HG03064 (cell line): ENCODE results near the gene NBEAL2.

Experiments used
- ATAC-seq: cut with Tn5 transposase; IDR thresholded peaks from one replicate; pipeline ENCODE4 v1.9.1; 2021; ENCODE audit warnings: low read depth; ENCODE audit not compliant: unreplicated experiment

Gene NBEAL2

DNA sequence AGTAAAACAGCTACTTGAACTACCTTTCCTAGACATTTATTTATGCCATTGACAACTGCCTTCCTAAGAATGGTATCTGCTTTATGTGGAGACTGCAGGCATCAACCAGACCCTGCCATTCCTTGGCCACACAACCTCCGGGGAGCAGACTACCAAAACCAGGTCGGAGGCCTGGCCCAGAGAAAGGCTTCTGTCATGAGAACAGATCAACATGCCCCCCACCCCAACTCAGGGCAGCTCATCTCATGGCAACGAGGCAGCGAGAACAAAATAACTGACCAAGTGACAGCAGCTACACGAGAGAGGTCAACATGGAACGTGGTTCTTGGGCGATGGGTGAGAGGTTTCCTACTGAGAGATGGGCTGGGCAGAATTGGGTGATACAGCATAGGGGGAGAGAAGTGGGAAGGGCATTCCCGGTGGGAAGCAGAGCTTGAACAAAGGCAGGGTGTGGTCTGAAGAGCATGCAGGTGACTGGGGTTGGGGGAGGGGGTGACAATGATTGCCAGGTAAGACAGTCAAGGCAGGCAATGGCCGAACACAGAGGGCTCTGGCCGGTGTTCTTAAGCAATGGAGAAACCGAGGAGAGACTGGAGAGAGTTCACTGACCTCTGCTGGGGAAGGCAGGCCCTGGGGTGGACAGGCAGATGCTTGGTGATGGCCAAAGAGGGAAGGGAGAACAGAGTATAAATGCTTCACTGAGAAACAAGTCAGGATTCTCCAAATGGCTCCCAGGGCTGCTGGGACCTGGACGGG, 36.8 kb upstream of the NBEAL2 start:
- no peak for ATAC-seq

DNA sequence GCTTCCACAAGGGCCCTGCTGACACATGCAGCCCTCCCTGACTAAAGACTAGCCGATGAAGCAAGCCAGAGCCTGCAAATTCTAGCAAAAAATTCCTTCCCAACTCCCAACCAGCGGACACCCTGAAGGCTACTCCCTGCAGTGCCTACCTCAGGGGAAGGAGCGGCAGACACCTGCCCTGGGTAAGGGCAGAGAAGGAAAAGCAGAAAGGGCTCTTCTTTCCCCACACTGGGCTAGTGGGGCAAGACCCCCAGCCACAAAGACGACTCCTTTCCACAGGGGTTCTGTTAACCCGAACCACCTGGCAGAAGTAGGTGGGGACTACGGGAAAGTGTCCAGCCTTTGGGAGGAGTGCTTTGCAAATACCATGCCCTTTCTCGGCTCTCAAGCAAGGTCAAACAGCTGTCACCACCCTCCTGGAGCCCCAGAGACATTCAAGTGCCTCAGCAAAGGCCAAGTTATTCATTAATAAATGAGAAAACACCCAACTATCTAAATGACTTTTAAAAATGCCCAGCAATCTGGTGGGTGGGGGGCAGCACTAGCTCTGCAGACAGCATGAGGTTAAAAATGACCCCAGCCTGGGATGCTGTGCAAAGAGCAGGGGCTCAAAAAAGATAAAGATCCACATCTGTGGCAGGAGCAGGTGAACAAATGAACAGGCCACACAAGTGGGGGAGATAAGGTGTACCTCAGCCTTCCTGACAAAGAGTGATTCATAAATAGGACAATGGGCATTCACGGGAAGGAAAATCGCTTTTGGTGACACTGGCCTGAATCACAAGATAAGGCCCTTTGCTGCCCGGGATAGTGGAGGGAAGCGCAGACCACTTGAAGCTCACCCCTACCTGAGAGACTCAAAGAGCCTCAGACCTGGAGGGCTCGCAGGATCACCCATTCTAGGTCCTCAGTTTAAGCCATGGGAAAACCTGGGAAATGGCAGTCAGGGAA, 36.0 kb upstream of the NBEAL2 start:
- ATAC-seq, result no peak

DNA sequence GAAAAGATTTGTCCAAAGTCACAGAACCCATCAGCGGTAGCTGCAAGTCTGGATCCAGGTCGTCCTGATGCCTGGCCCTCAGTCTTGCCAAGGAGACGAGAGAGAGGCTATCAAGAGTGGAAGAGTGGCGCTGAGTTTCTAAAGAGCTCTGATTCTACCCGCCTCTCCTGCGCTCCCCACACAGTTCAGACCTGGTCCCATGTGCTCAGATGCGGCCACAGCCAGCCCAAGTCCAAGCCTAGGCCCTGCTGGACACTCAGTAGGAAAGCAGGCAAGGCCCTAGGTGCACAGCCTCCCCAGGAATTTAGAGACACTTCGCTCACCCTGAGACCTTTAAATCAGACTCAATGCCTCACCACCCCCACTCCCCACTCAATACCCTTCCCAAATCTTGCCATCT, 35.3 kb upstream of the NBEAL2 start:
- ATAC-seq, result no peak

DNA sequence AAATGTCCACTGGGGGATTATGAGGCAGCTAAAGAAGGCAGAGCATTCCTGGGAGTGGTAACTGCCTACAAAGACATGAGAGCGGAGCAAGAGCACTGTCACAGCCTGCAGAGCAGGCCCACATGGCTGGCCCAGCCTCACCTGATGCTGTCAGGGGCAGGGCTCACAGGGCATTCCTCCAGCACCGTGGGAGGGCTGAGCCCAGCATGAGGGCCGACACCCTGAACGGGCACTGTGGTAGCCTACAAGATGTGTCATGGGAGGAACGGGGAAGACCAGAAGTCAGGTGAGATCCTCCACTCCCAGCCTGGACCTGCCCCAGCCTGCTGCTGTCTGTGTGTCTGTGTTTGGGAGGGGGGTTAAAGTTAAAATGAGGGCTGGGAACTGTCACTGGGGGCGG, 33.0 kb upstream of the NBEAL2 start:
- ATAC-seq, result no peak

- no peak for ATAC-seq
Measured at GRCh38 chr3:46946856-46947545, 32.5 kb upstream of the NBEAL2 start.

GRCh38 chr3:46947546-46947901, 31.9 kb upstream of the NBEAL2 start:
- ATAC-seq, result no peak

- no peak for ATAC-seq
Measured at GRCh38 chr3:46947981-46948791, 31.3 kb upstream of the NBEAL2 start.

GRCh38 chr3:46948830-46949671, 30.4 kb upstream of the NBEAL2 start:
- no peak for ATAC-seq

GRCh38 chr3:46950177-46950576, 29.3 kb upstream of the NBEAL2 start:
- no peak for ATAC-seq

DNA sequence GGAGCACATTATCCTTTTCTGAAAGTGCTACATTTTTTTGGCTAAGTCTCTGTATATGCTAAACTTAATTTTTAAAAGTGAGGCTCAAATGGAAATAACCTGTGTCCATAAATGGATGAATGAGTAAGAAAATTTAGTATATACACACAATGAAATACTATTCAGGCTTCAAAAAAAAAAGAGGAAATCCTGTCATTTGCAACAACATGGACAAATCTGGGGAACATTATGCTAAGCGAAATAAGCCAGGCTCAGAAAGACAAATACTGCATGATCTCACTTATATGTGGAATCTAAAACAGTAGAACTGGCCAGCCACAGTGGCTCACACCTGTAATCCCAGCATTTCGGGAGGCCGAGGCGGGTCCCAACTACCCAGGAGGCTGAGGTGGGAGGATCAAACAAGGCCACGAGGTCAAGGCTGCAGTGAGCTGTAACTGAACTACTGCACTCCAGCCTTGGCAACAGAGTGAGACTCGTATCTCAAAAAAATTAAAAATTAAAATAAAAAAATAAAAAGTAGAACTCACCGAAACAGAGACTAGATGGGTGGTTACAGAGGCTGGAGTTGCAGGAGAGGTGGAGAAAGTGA, 28.7 kb upstream of the NBEAL2 start:
- ATAC-seq, result no peak

GRCh38 chr3:46952813-46953212, 26.7 kb upstream of the NBEAL2 start:
- ATAC-seq, result no peak

GRCh38 chr3:46953234-46954010, 26.0 kb upstream of the NBEAL2 start:
- no peak for ATAC-seq

GRCh38 chr3:46954178-46954577, 25.3 kb upstream of the NBEAL2 start:
- ATAC-seq, result no peak

- ATAC-seq, result no peak
Measured at GRCh38 chr3:46955157-46955556, 24.3 kb upstream of the NBEAL2 start.

GRCh38 chr3:46955801-46956259, 23.6 kb upstream of the NBEAL2 start:
- no peak for ATAC-seq

GRCh38 chr3:46957092-46957820, 22.2 kb upstream of the NBEAL2 start:
- ATAC-seq, result no peak

- no peak for ATAC-seq
Measured at GRCh38 chr3:46958467-46959160, 20.9 kb upstream of the NBEAL2 start.
